NCI-H2196 treated with DMSO at 0.1 percent for 48 hours (cell line): ENCODE measurements around the gene VPS11.

ENCODE experiments used
- DNase-seq: peaks from one replicate; lab custom pipeline; 2025; ENCODE audit not compliant: unreplicated experiment; lab: John Stamatoyannopoulos, UW

The VPS11 gene

DNA sequence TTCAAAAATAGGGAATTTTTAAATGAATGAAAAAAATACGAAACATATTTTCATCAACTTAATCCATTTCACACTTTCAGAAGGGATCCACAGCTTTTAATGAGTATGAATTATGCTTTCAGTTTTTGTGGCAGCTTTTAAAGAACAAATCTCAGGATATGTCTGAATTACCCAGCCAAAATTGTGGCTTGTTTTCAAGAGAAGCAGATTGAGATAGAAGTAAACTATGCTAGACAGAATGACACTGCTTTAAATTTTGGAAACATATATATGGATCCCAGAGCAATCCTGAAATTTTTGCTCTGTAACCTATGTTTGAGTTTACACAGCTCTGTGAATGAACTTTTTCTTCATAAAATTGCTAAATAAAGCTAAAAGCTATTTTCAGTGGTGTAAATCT is 51.3 kb downstream of the VPS11 start:
- DNase-seq, result no peak

DNA sequence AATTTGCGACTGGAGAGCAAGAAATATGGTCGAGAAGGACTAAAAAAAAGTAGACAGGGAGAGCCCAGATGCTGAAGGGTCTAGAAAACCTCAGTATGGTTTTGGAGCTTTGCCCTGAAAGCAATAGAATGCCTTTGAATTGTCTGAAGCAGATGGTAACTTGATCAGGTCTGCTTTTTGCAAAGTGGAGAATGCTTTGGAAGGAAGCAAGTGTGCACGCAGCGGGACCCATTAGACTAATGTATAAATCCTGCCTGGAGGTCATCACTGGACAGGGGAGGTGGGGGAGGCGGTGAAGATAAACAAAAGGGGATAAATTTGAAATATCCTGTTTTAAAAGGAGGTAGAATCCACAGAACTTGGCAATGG is 53.0 kb downstream of the VPS11 start:
- DNase-seq, result peak; percentile 25

DNA sequence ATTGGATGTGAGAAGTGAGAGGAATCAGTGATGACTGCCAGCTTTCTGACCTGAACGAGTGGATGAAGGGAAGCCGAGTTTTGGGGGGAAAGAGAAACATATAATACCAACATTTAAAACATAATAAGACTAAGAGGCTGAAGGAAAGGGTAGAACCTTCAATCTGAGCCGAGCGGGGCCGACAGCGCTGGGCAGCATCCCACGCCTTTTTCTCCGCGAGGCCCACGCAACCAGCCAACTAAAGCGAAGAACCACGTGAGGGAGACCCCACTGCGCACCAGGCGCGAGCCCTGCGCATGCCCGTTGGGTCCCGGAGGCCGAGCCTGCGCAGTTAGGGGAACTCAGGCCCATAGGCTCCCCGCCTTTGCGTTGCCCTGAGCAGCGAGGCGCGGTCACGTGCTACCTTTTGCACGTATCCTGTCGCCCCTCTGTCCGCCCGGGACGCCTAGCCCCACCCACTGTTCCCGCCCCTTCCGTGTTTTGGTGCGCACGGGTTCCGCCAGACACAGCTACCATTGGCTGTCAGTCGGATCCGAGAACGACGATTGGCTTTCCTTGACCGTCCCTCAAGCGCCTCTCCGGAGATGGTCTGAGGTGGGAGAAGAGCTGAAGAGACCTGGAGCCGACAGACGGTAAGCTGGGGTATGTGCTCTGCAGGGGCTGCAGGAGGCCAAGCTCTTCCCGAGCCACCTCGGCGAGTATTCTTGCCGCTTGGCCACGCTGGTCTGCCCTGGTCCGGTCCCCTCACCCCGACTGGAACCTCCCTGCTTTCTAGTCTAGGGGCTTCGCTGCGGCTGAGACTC is 53.6 kb downstream of the VPS11 start, which contains the start of gene HINFP:
Gene HINFP, plus strand, starts transcription at position 573 of the 803 bp plus-strand sequence. CDS start 5,365 bp downstream, outside the sequence.
- peak; percentile 99 for DNase-seq

DNA sequence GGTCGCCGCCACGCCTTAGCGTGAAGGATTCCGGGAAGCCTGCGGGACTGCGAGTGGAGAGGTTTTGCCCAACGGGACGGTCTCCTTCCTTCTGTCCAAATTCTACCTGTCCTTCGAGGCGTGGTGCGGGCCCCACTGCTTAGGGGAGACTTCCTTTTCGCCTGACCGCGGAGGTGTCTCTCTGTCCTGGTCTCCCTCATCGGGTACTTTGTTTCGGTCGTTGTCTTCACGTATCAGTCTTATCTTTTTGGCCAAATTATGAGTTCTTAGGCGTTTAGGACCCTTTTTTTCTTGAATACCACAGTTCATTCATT is 54.1 kb downstream of the VPS11 start:
- DNase-seq, result no peak

DNA sequence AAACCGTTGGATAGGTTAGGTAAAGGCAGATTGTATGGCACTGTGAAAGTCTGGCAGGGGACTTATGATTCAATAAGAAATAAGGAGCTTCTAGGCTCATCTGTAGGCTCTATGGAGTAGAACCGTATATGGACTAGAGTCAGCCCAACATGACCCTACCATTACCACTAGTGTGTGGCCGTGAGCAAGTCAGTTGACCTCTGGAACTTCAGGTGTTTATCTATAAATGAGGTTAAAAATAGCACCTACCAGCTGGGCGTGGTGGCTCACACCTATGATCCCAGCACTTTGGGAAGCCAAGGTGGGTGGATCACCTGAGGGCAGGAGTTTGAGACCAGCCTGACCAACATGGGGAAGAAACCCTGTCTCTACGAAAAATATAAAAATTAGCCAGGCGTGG is 58.2 kb downstream of the VPS11 start:
- DNase-seq, result no peak

DNA sequence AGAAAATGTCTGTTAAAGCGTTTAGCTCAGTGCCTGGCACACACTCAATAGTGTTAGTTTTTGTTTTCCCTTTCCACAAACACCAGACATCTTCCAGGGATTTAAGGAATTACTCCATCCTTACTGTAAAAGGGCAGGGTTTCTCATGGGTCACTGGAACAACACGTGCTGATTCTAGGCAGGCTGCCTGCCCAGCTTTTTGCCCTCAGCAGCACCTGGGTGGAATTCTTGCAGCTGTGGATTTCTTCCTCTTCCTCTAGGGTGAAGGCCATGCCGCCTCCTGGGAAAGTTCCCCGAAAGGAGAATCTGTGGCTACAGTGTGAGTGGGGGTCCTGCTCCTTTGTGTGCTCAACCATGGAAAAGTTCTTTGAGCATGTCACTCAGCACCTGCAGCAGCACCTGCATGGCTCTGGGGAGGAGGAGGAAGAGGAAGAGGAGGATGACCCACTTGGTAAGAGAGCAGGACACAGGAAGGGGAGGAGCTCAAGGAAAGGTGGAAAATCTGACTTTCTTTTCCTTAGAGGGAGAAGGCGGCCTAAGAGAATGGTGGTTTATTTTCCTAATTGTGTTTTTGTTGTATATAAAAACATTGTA is 59.2 kb downstream of the VPS11 start:
- DNase-seq, result no peak

DNA sequence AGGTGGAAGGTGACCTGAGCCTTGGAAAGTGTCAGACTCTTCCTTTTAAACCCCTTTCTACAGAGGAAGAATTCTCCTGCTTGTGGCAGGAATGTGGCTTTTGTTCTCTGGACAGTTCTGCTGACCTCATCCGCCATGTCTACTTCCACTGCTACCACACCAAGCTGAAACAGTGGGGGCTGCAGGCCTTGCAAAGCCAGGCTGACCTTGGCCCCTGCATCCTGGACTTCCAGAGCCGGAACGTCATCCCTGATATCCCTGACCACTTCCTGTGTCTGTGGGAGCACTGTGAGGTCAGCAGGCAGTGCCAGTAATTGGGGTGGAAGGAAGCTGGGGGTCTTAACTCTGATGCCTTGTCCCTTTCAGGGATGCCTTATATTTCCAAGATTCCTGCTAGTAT is 63.0 kb downstream of the VPS11 start:
- no peak for DNase-seq
